HepG2 (cell line): ENCODE measurements around the gene RHAG. TPM values are rescaled to one million over a fixed set of nuclear protein-coding genes. Genes with fewer than 3 reads are reported as not detected.
A peak's percentile ranks its signal among the peaks of the same experiment; 100 is the strongest.

Source experiments
- ATAC-seq: fragments of 200-7000 bp; cut with Tn5 transposase; 3 replicates; pipeline ENCODE4 v1.9.1; 2020; ENCODE audit warnings: mild to moderate bottlenecking, moderate library complexity
- BruUV-seq: library from RNA; stranded (reverse); fragments of 400-500 nt; replicated peaks from 2 replicates; lab custom pipeline; 2021; lab: Mats Ljungman, UMichigan
- CTCF ChIA-PET: fragments of 300-600 bp; formaldehyde crosslinking; extraction: SDS; loops from one replicate; lab custom pipeline; 2021; ENCODE audit warnings: low total read pairs, inconsistent platforms, low intra/inter-chr PET ratio; lab: Yijun Ruan, JAX
- POLR2A ChIA-PET: fragments of 350-600 bp; sonication (Branson Sonifier 250); formaldehyde crosslinking; loops from one replicate; lab custom pipeline; 2020; ENCODE audit warnings: antibody characterized with exemption, inconsistent platforms; lab: Yijun Ruan, JAX
- DNase-seq: peaks from one replicate; pipeline ENCODE4 v3.0.0-alpha.2; 2015; ENCODE audit warnings: low spot score
- FAIRE-seq: peaks from 3 replicates; lab custom pipeline; 2011; peaks lifted over from hg19 to GRCh38; lab: Jason Lieb, UNC
- H2AFZ ChIP-seq: one replicate; pipeline ENCODE4 v1.6.1; 2011; ENCODE audit warnings: low read length, inconsistent platforms
- H3K27ac ChIP-seq: fragments of 300-600 bp; 3 replicates; pipeline ENCODE4 v1.8.0; 2011; ENCODE audit warnings: mixed run types, mild to moderate bottlenecking, mixed read lengths, low read length, inconsistent platforms; ENCODE audit not compliant: insufficient read depth; ENCODE audit errors: extremely low read length
- H3K27me3 ChIP-seq, 2 experiments: fragments of 200-600 bp in 1 of 2; 2 replicates in 1 of 2; 3 replicates in 1 of 2; pipeline versions ENCODE4 v1.6.0 to v1.8.0; 2011; ENCODE audit warnings: low read length in 2 of 2, mild to moderate bottlenecking in 2 of 2, moderate library complexity in 2 of 2, inconsistent platforms in 1 of 2; ENCODE audit not compliant: insufficient read depth in 2 of 2, control insufficient read depth in 1 of 2
- H3K36me3 ChIP-seq, 2 experiments: fragments of 200-600 bp in 1 of 2; replicated peaks in 1 of 2; 2 replicates in 1 of 2; 3 replicates in 1 of 2; pipeline versions ENCODE4 v1.5.1 to v1.8.0; 2011; ENCODE audit warnings: low read length in 2 of 2, inconsistent platforms in 1 of 2; ENCODE audit not compliant: insufficient read depth in 2 of 2, control insufficient read depth in 1 of 2
- H3K4me1 ChIP-seq: 2 replicates; pipeline ENCODE4 v1.5.1; 2012; ENCODE audit warnings: low read length, inconsistent platforms; ENCODE audit not compliant: insufficient read depth
- H3K4me2 ChIP-seq: 2 replicates; pipeline ENCODE4 v1.6.0; 2011; ENCODE audit warnings: low read depth, low read length, inconsistent platforms
- H3K4me3 ChIP-seq, 3 experiments: fragments of 200-600 bp in 1 of 3; sonication (generic), shearing (Covaris generic) in 1 of 3; replicated peaks in 1 of 3; 2 replicates each; pipeline ENCODE4 v1.5.1; 2011 to 2016; ENCODE audit warnings: low read length in 3 of 3, inconsistent platforms in 2 of 3, low read depth in 2 of 3, mild to moderate bottlenecking in 2 of 3, control low read depth in 1 of 3, mixed read lengths in 1 of 3; ENCODE audit not compliant: insufficient read depth in 1 of 3
- H3K79me2 ChIP-seq: one replicate; pipeline ENCODE4 v1.6.1; 2011; ENCODE audit warnings: low read length, inconsistent platforms; ENCODE audit not compliant: insufficient read depth
- H3K9ac ChIP-seq: 2 replicates; pipeline ENCODE4 v1.6.0; 2011; ENCODE audit warnings: mild to moderate bottlenecking, low read depth, low read length, inconsistent platforms; ENCODE audit not compliant: insufficient read depth
- H3K9me3 ChIP-seq: 2 replicates; pipeline ENCODE4 v1.5.1; 2012; ENCODE audit warnings: mild to moderate bottlenecking, low read length
- H4K20me1 ChIP-seq: 2 replicates; pipeline ENCODE4 v1.6.0; 2011; ENCODE audit warnings: inconsistent platforms, mild to moderate bottlenecking, low read length, moderate library complexity; ENCODE audit not compliant: insufficient read depth
- CEBPB ChIP-seq: IDR thresholded peaks from 2 replicates; pipeline ENCODE4 v1.6.1; 2011; ENCODE audit warnings: low read depth, low read length, improper control_type of control experiment, borderline replicate concordance
- MYC ChIP-seq: sonication (generic); formaldehyde crosslinking; IDR thresholded peaks from 2 replicates; pipeline ENCODE4 v1.9.0; 2021; ENCODE audit warnings: missing genetic modification reagents, borderline replicate concordance
- NR2F1 ChIP-seq, 2 experiments: fragments of 450-650 bp in 1 of 2; formaldehyde crosslinking in 1 of 2; IDR thresholded peaks; 2 replicates each; pipeline versions ENCODE4 v1.5.0 to v1.6.1; 2016 to 2020; ENCODE audit warnings: mild to moderate bottlenecking in 1 of 2, missing compliant biosample characterization in 1 of 2, missing genetic modification reagents in 1 of 2, moderate library complexity in 1 of 2
- RFXANK ChIP-seq: IDR thresholded peaks from 2 replicates; pipeline ENCODE4 v1.6.1; 2016
- ZNF256 ChIP-seq: sonication (generic); formaldehyde crosslinking; conservative IDR thresholded peaks from 2 replicates; pipeline ENCODE4 v1.4.0; 2020; ENCODE audit warnings: missing genetic modification reagents
- ZNF280B ChIP-seq: sonication (generic); formaldehyde crosslinking; IDR thresholded peaks from 2 replicates; pipeline ENCODE4 v1.5.0; 2020; ENCODE audit warnings: missing genetic modification reagents, mild to moderate bottlenecking, borderline replicate concordance
- ZNF577 ChIP-seq: sonication (generic); formaldehyde crosslinking; IDR thresholded peaks from 2 replicates; pipeline ENCODE4 v1.4.0; 2020; ENCODE audit warnings: mild to moderate bottlenecking, low read depth, missing genetic modification reagents, borderline replicate concordance
- ZNF605 ChIP-seq: sonication (generic); formaldehyde crosslinking; IDR thresholded peaks from 2 replicates; pipeline ENCODE4 v1.8.0; 2022; ENCODE audit warnings: mild to moderate bottlenecking, missing genetic modification reagents
- ZNF75D ChIP-seq: sonication (generic); formaldehyde crosslinking; IDR thresholded peaks from 2 replicates; pipeline ENCODE4 v1.8.1; 2023; ENCODE audit warnings: missing genetic modification reagents, mild to moderate bottlenecking, borderline replicate concordance
- WGBS: methylation state at CpG from one replicate; pipeline ENCODE4 v1.1.6; 2017; ENCODE audit warnings: low lambda C conversion rate; 5-methylcytosine and 5-hydroxymethylcytosine counted together
- in situ Hi-C: cut with HindIII; loops from 2 replicates; pipeline ENCODE4 v1.10.0; 2017; ENCODE audit warnings: low pct_unique_long_range_greater_than_20kb; ENCODE audit not compliant: extremely low pct_ligation_motif_present
- intact Hi-C: fragments of 100-400 bp; cut with micrococcal nuclease; formaldehyde crosslinking; loops from one replicate; pipeline ENCODE4 v1.10.0; 2022; ENCODE audit not compliant: unreplicated experiment
- polyA plus RNA-seq, 8 experiments: library from polyadenylated mRNA; depleted of rRNA in 3 of 8; stranded (reverse) in 7 of 8; unstranded in 1 of 8; fragments of >200 nt; fragmentation: Illumina TruSeq in 4 of 8; extraction: Trizol in 4 of 8; gene quantifications; 2 replicates each; pipeline versions ENCODE4 v1.2.1 to v1.2.3, GENCODE V29; 2011 to 2016; ENCODE audit warnings: low read depth in 4 of 8, missing spikeins in 1 of 8, mixed read lengths in 1 of 8; ENCODE audit not compliant: insufficient read depth in 1 of 8
- total RNA-seq, 5 experiments: library from RNA; depleted of rRNA; stranded (reverse); fragments of >200 nt; fragmentation: Illumina TruSeq; extraction: Trizol; gene quantifications; 2 replicates each; pipeline ENCODE4 v1.2.3, GENCODE V29; 2016; ENCODE audit warnings: low read depth in 1 of 5
- TF ChIP-seq, protein P1 (sequence below): sonication (generic); formaldehyde crosslinking; IDR thresholded peaks from 2 replicates; pipeline ENCODE4 v1.5.0; 2020; ENCODE audit warnings: mild to moderate bottlenecking, missing genetic modification reagents, borderline replicate concordance
- TF ChIP-seq, protein P2 (sequence below): sonication (generic); formaldehyde crosslinking; IDR thresholded peaks from 2 replicates; pipeline ENCODE4 v1.4.0; 2020; ENCODE audit warnings: mild to moderate bottlenecking, missing genetic modification reagents
- TF ChIP-seq, protein P3 (sequence below): sonication (generic); formaldehyde crosslinking; conservative IDR thresholded peaks from 2 replicates; pipeline ENCODE4 v1.4.0; 2020; ENCODE audit warnings: missing genetic modification reagents

Gene RHAG
- total and polyA plus RNA-seq, 2 of the 13 experiments (the other 11 are each of a cell fraction or from before 2014, with no cell fraction given) = not detected

DNA sequence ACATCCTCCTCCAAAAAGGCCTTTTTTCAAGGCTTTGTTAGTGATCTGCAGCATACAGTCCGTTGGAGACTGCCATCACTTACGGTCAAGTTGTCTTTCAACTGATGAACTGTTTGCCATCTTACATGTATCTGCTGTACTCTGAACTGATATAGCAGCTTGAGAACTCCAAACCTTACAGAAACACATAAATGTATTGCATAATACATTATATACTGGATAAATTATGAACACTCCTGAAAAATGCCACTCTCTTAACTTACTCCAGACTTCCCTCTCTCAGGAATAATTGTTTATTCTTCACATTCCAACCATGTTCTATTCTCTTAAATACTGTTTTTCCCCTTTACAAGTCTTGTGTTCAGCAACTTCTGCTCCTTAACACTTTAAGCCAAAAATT lies 14.6 kb upstream of the RHAG start:
- Histone ChIP-seq H2AFZ (no peak overlapping the region), H3K27me3 (no peaks in the 10 kb centered on the region), H3K4me2 (no peak overlapping the region), H3K9ac (no peak overlapping the region), H4K20me1 (no peaks in the 10 kb centered on the region), H3K79me2 (no peaks in the 10 kb centered on the region), H3K27ac (no peak overlapping the region), H3K9me3 (no peaks in the 10 kb centered on the region), H3K4me1 (no peaks in the 10 kb centered on the region), H3K36me3 (no peaks in the 10 kb centered on the region), H3K4me3 (no peak overlapping the region)
- POLR2A ChIA-PET = no interaction called here
- intact Hi-C loops (no loop called here), in situ Hi-C loops (no loop called here)
- no peak for ATAC-seq
- WGBS = 15% methylated on average over 2 of the region's 2 CpGs
- CTCF ChIA-PET = no interaction called here
- BruUV-seq = no TSS peak
- TF ChIP-seq MYC (CRISPR knock-in tag) (no peak), ZNF577 (CRISPR knock-in tag) (no peak), CEBPB (0 out of 2 replicates have a peak, but pooled peaks have one; percentile 29), ZNF75D (no peak)
- DNase-seq = no peak
- FAIRE-seq = no peak

DNA sequence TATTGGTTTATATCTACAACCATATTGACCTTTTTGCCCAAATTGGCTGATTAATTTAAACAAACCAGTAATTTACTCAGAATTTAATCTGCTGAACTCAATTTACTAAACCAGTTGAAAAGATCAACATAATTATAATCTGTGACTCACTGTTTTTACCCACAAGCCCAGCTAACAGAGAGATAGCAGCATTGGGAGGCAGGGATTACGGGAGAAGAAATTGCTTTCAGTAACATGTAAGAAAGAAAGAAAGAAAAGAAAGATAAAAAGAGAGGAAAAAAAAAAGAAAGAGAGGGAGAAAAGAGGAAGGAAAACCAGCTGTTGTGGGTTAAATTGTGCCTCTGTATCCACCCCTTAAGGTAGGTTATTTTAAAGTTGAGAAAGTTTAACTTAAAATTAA lies 13.3 kb upstream of the RHAG start:
- FAIRE-seq = no peak
- no peaks in the 10 kb centered on the region for H3K27me3 ChIP-seq
- intact Hi-C loops = no loop called here
- H2AFZ ChIP-seq = no peak overlapping the region
- no peaks in the 10 kb centered on the region for H4K20me1 ChIP-seq
- no peaks in the 10 kb centered on the region for H3K4me1 ChIP-seq
- H3K27ac ChIP-seq = no peak overlapping the region
- H3K4me2 ChIP-seq = no peak overlapping the region
- no peak overlapping the region for H3K9ac ChIP-seq
- BruUV-seq = no TSS peak
- in situ Hi-C loops = no loop called here
- no peak overlapping the region for H3K4me3 ChIP-seq
- 5% methylated on average over 1 of the region's 1 CpG for WGBS
- ATAC-seq = no peak
- ChIA-PET POLR2A (no interaction called here), CTCF (no interaction called here)
- no peaks in the 10 kb centered on the region for H3K36me3 ChIP-seq
- H3K9me3 ChIP-seq = no peaks in the 10 kb centered on the region
- H3K79me2 ChIP-seq = no peaks in the 10 kb centered on the region
- DNase-seq = no peak
- no peak for TF ChIP-seq NR2F1 (CRISPR knock-in tag; IDR thresholded peaks at IDR 0.05)
- TF ChIP-seq, protein P1, sequence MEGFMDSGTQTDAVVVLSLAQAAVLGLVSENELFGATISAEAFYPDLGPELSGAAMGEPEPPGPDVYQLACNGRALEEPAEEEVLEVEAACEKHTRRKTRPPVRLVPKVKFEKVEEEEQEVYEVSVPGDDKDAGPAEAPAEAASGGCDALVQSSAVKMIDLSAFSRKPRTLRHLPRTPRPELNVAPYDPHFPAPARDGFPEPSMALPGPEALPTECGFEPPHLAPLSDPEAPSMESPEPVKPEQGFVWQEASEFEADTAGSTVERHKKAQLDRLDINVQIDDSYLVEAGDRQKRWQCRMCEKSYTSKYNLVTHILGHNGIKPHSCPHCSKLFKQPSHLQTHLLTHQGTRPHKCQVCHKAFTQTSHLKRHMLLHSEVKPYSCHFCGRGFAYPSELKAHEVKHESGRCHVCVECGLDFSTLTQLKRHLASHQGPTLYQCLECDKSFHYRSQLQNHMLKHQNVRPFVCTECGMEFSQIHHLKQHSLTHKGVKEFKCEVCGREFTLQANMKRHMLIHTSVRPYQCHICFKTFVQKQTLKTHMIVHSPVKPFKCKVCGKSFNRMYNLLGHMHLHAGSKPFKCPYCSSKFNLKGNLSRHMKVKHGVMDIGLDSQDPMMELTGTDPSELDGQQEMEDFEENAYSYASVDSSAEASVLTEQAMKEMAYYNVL (CRISPR knock-in tag) = no peak
- no peak for TF ChIP-seq ZNF280B
- TF ChIP-seq ZNF256 = no peak
- TF ChIP-seq, protein P2, sequence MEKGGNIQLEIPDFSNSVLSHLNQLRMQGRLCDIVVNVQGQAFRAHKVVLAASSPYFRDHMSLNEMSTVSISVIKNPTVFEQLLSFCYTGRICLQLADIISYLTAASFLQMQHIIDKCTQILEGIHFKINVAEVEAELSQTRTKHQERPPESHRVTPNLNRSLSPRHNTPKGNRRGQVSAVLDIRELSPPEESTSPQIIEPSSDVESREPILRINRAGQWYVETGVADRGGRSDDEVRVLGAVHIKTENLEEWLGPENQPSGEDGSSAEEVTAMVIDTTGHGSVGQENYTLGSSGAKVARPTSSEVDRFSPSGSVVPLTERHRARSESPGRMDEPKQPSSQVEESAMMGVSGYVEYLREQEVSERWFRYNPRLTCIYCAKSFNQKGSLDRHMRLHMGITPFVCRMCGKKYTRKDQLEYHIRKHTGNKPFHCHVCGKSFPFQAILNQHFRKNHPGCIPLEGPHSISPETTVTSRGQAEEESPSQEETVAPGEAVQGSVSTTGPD = no peak
- TF ChIP-seq, protein P3, sequence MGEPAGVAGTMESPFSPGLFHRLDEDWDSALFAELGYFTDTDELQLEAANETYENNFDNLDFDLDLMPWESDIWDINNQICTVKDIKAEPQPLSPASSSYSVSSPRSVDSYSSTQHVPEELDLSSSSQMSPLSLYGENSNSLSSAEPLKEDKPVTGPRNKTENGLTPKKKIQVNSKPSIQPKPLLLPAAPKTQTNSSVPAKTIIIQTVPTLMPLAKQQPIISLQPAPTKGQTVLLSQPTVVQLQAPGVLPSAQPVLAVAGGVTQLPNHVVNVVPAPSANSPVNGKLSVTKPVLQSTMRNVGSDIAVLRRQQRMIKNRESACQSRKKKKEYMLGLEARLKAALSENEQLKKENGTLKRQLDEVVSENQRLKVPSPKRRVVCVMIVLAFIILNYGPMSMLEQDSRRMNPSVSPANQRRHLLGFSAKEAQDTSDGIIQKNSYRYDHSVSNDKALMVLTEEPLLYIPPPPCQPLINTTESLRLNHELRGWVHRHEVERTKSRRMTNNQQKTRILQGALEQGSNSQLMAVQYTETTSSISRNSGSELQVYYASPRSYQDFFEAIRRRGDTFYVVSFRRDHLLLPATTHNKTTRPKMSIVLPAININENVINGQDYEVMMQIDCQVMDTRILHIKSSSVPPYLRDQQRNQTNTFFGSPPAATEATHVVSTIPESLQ (CRISPR knock-in tag) = no peak
- TF ChIP-seq ZNF605 (CRISPR knock-in tag) = no peak
- TF ChIP-seq RFXANK (CRISPR knock-in tag) = no peak
